Right ventricle myocardium inferior (tissue), 1 donor: ENCODE data around the gene BCL6. TPM values are rescaled to one million over a fixed set of nuclear protein-coding genes. Genes with fewer than 3 reads are reported as not detected.

Experiments
- ATAC-seq: fragments of 200-7000 bp; cut with Tn5 transposase; one replicate; pipeline ENCODE4 v1.9.1; 2020; ENCODE audit warnings: mild to moderate bottlenecking, moderate library complexity
- DNase-seq: peaks from one replicate; pipeline ENCODE4 v3.0.0; 2021; ENCODE audit errors: missing footprints
- intact Hi-C: fragments of 100-400 bp; cut with DNase I; formaldehyde crosslinking; loops from one replicate; pipeline ENCODE4 v1.11.0; 2022
- total RNA-seq: library from RNA; stranded (reverse); fragmentation: NEBNext Ultra II Directional; extraction: Animal tissue kit (Norgen Biotek cat#: 25700); gene quantifications from one replicate; pipeline ENCODE4 v1.2.1, GENCODE V29; 2021
- donor health status: DM: no; HTN: yes; CAD: no; lungs with severe emphysema.

The BCL6 gene
- total RNA-seq, 1 donor from 2014 or later: 95.5 TPM

GRCh38 chr3:187726564-187726963 lies 18.7 kb downstream of the BCL6 start:
- intact Hi-C loops: no loop called here
- no peak for DNase-seq
- no peak for ATAC-seq

- no peak for ATAC-seq
- no peak for DNase-seq
- intact Hi-C loops: no loop called here
Observed at GRCh38 chr3:187725653-187726370, 19.5 kb downstream of the BCL6 start.

GRCh38 chr3:187725224-187725623 lies 20.0 kb downstream of the BCL6 start:
- intact Hi-C loops: no loop called here
- DNase-seq (no peak), ATAC-seq (no peak)

GRCh38 chr3:187722206-187722612 lies 23.1 kb downstream of the BCL6 start:
- intact Hi-C loops: no loop called here
- ATAC-seq: no peak
- DNase-seq: no peak

- ATAC-seq: no peak
- no peak for DNase-seq
- intact Hi-C loops: no loop called here
Observed at GRCh38 chr3:187721055-187721454, 24.2 kb downstream of the BCL6 start.

GRCh38 chr3:187720337-187720670 lies 25.0 kb downstream of the BCL6 start:
- ATAC-seq: peak; percentile 9
- intact Hi-C loops: no loop called here
- DNase-seq: no peak

GRCh38 chr3:187719628-187720336 lies 25.5 kb downstream of the BCL6 start:
- no peak for DNase-seq

GRCh38 chr3:187718802-187719201 lies 26.5 kb downstream of the BCL6 start:
- ATAC-seq (no peak), DNase-seq (no peak)
- intact Hi-C loops: loop anchor here (10.0 kb wide), 2 partner anchors 104 to 494 kb away; no protein-coding TSS in a partner anchor

More at GRCh38 chr3:187719628-187720336, 25.5 kb downstream of the BCL6 start:
- peak; percentile 61 for ATAC-seq
- intact Hi-C loops: loop anchor here (10.0 kb wide), 2 partner anchors 105 to 495 kb away; no protein-coding TSS in a partner anchor

GRCh38 chr3:187717572-187717971 lies 27.7 kb downstream of the BCL6 start:
- DNase-seq: no peak
- intact Hi-C loops: loop anchor here (10.0 kb wide), 2 partner anchors 103 to 493 kb away; no protein-coding TSS in a partner anchor
- ATAC-seq: no peak

GRCh38 chr3:187714404-187714979 lies 30.8 kb downstream of the BCL6 start:
- intact Hi-C loops: loop anchor here (1.0 to 10.0 kb wide), 3 partner anchors 100 to 490 kb away; no protein-coding TSS in a partner anchor
- DNase-seq: no peak
- peak; percentile 86 for ATAC-seq

GRCh38 chr3:187713504-187713903 lies 31.8 kb downstream of the BCL6 start:
- intact Hi-C loops: loop anchor here (10.0 kb wide), 2 partner anchors 99 to 489 kb away; no protein-coding TSS in a partner anchor
- ATAC-seq (no peak), DNase-seq (no peak)

GRCh38 chr3:187709155-187709554 lies 36.1 kb downstream of the BCL6 start:
- DNase-seq: no peak
- ATAC-seq: no peak
- intact Hi-C loops: no loop called here

- DNase-seq: no peak
- ATAC-seq: no peak
- intact Hi-C loops: no loop called here
Observed at GRCh38 chr3:187708696-187709095, 36.6 kb downstream of the BCL6 start.

GRCh38 chr3:187706971-187707370 lies 38.3 kb downstream of the BCL6 start:
- DNase-seq: no peak
- no peak for ATAC-seq
- intact Hi-C loops: no loop called here

- ATAC-seq (peak; percentile 46), DNase-seq (no peak)
- intact Hi-C loops: no loop called here
Observed at GRCh38 chr3:187705164-187705563, 40.1 kb downstream of the BCL6 start.

GRCh38 chr3:187702507-187703033 lies 42.7 kb downstream of the BCL6 start, which contains the start of gene RTP2:
Gene RTP2 (minus strand): TSS chr3:187702557. CDS start chr3:187702128, 429 bp downstream.
- intact Hi-C loops: no loop called here
- DNase-seq (no peak), ATAC-seq (no peak)

GRCh38 chr3:187700249-187700648 lies 45.0 kb downstream of the BCL6 start:
- intact Hi-C loops: no loop called here
- ATAC-seq (no peak), DNase-seq (peak; percentile 68)

- peak; percentile 69 for DNase-seq
- ATAC-seq: no peak
- intact Hi-C loops: no loop called here
Observed at GRCh38 chr3:187698499-187699399, 46.5 kb downstream of the BCL6 start.
